Erythroblast (primary cell): ENCODE measurements around the gene MACROH2A2.
"Not testable (repeated sequence)": the region's sequence is repeated elsewhere in the genome, so short reads cannot be mapped to it uniquely, and the experiment has no call there.

Experiments
- DNase-seq, 2 experiments: peaks; one replicate each; lab custom pipeline; 2025; lab: John Stamatoyannopoulos, UW
- GATA1 ChIP-seq: IDR thresholded peaks from 2 replicates; pipeline ENCODE4 v1.6.1; 2011; ENCODE audit warnings: low read depth, mild to moderate bottlenecking, control low read depth, low read length, moderate library complexity
- POLR2A ChIP-seq: IDR thresholded peaks from 2 replicates; pipeline ENCODE4 v1.6.1; 2011; ENCODE audit warnings: mild to moderate bottlenecking, low read length

MACROH2A2 gene

DNA sequence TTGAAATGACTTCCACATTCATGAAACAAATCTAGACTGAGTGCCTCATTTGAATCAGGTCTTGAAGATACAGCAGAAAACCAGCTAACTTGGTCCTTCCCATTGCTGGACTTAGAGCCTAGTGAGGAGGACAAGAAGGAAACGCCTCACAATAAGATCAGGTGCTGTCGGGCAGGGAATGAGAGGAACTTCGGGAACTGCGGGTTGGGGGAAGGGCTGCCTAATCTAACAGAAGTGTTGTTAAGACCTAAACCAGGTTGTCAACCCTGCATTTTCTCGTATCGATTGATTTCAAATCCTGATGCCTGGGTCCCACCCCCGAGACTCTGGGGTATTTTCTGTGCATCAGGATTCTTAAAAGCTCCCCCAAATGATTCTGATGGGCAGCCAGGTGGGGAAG lies 26.3 kb downstream of the MACROH2A2 start:
- DNase-seq = no peak
- TF ChIP-seq POLR2A (no peak), GATA1 (no peak)

DNA sequence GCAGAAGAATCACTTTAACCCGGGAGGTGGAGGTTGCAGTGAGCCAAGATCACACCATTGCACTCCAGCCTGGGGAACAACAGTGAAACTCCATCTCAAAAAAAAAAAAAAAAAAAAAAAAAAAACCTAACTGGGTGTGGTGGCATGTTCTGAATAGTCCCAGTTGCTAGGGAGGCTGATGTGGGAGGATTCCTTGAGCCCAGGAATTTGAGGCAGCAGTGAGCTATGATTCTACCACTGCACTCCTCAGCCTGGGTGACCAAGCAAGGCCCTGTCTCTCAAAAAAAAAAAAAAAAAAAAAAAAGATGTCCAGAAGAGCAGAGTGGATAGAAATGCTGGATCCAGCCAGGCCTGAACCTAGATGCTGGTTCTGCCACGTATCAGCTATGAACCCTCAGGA lies 28.1 kb downstream of the MACROH2A2 start:
- not testable (repeated sequence) for DNase-seq

DNA sequence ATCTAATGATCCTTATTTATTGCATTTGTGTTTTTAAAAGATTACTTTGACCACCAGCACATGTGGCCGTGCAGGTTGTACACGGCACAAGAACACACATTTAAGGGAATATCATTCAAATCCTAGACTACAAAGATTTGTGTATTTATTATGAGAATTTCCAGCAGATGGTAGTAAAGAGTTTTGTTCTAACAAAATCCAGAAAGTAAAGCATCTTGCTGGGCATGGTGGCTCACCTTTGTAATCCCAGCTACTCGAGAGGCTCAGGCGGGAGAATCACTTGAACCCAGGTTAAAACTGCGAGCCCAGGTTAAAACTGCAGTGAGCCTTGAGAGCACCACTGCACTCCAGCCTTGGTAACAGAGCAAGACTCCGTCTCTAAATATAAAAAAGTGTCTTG lies 31.5 kb downstream of the MACROH2A2 start:
- no peak for TF ChIP-seq GATA1
- TF ChIP-seq POLR2A = no peak
- DNase-seq = no peak

DNA sequence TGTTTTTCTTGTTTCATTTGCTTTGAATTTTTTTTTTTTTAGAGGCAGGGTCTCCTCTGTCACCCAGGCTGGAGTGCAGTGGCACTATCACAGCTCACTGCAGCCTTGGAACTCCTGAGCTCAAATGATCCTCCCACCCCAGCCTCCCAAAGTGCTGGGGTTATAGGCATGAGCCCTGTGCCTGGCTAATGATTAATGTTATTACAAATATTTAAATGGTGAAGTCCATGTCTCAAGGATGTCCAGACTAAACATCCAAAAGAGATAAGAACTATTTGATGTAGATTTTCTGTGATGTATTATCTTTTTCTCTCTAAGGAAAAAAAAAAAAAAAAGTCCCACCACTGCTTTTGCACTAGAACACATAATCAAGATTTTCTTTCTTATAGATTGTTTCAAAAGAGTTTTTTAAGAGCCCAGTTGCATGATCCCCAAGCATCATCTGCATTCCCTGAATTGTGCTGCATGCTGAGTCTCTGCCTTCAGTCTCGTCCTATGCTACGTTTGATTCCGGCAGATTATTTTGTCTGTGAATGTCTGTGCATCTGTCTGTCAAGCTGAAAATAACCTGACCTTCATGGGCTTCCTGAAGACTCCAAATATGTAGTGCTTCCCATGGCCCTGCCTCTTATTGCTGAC lies 33.4 kb downstream of the MACROH2A2 start:
- TF ChIP-seq GATA1 (no peak), POLR2A (no peak)
- DNase-seq = no peak

GRCh38 chr10:70087616-70088307 lies 35.1 kb downstream of the MACROH2A2 start:
- no peak for DNase-seq

DNA sequence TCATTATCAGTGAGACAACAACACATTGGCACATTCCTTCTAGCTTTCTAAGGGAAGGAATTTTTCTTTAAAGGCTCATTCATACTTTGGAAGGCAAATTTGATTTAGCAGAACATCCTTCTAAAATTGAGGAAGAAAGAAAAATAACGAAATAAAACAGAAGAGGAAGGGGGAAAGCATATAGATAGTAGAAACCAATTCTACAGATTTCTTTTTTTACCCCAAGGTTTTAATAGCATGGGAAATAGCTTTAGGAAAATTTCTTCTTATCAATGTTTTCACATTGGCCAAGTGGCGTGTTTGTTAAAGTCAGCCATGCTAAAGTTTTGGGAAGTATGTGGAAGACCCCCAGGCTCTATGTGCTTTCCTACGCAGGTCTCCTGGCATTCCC lies 35.7 kb downstream of the MACROH2A2 start:
- no peak for DNase-seq
- TF ChIP-seq GATA1 = no peak

More at GRCh38 chr10:70087616-70088307, 35.1 kb downstream of the MACROH2A2 start:
- TF ChIP-seq POLR2A (no peak), GATA1 (no peak)

- TF ChIP-seq GATA1 (no peak), POLR2A (no peak)
- DNase-seq = no peak
These were observed 37.4 kb downstream of the MACROH2A2 start for GRCh38 chr10:70090013-70090412.

DNA sequence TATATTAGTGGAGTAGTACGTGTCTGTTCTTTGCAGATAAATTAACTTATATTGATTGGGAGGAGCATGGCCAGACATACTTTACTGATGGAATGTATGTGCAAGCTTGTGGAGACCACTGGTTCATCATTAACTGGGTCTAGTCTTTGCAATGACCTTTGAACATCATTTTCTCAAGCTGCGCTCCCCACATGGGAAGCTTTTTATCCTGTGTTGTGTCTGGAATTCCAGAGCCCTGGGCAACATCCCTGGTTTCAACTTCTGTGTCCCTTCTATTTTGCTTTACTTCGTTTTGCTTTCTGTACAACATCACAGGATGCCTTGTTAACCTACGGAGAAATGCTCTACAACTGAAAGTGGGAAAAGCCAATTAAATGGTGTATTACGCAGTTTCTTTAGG lies 38.3 kb downstream of the MACROH2A2 start:
- no peak for DNase-seq
- TF ChIP-seq POLR2A = no peak
- no peak for TF ChIP-seq GATA1

GRCh38 chr10:70092389-70092718 lies 39.7 kb downstream of the MACROH2A2 start:
- no peak for DNase-seq
- no peak for TF ChIP-seq POLR2A
- TF ChIP-seq GATA1 = no peak

GRCh38 chr10:70093335-70093944 lies 40.8 kb downstream of the MACROH2A2 start:
- DNase-seq = no peak
- TF ChIP-seq POLR2A = no peak
- TF ChIP-seq GATA1 = no peak

- TF ChIP-seq GATA1 (no peak), POLR2A (no peak)
- DNase-seq = no peak
These were observed 41.6 kb downstream of the MACROH2A2 start for GRCh38 chr10:70094250-70094649.

DNA sequence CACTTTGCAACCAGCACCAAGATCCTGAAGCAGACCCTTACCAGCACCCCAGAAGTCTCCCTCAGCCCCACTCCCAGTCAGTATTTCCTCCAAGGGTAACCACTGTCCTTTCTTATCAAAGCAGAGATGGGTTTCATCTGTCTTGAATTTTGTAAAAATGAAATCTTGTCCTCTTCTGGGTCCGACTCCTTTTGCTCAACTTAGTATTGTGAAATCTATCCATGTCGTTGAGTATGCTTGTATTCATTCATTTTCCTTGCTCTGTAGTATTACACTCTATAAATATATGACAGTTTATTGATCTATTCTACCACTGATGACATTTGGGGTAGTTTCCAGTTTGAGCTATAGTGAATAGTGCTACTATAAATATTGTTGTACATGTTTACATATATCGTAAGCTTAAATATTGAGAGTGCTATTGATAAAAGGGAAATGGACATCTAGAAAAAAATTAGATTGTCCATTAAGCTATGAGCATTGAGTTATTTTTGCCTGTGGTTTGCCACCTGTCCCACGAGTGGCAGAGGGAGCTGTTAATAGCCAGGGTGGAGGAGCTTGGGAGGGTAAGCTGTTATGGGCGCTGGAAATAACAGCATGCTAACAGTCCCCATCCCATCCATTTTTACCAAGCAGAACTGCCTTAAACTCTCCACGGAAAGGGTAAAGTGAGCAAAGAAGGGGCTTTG lies 43.5 kb downstream of the MACROH2A2 start:
- no peak for TF ChIP-seq POLR2A
- no peak for TF ChIP-seq GATA1
- DNase-seq = no peak

- TF ChIP-seq GATA1 = no peak
- TF ChIP-seq POLR2A = no peak
- DNase-seq = no peak
These were observed 44.2 kb downstream of the MACROH2A2 start for GRCh38 chr10:70096705-70097420.
